H9 (cell line): ENCODE measurements around the gene SH3PXD2B. TPM values are rescaled to one million over a fixed set of nuclear protein-coding genes. Genes with fewer than 3 reads are reported as not detected.

Source experiments
- DNase-seq: peaks from one replicate; pipeline ENCODE4 v3.0.0-alpha.2; 2017
- H2AFZ ChIP-seq: one replicate; pipeline ENCODE4 v1.6.1; 2013; ENCODE audit warnings: mild to moderate bottlenecking, low read length, control low read depth, moderate library complexity
- H2AK5ac ChIP-seq: 2 replicates; pipeline ENCODE4 v1.6.1; 2013; ENCODE audit warnings: low read length, control low read depth, mixed read lengths; ENCODE audit not compliant: insufficient read length
- H2BK120ac ChIP-seq: one replicate; pipeline ENCODE4 v1.6.1; 2013; ENCODE audit warnings: low read depth, mild to moderate bottlenecking, low read length, control low read depth, inconsistent platforms; ENCODE audit not compliant: poor library complexity, severe bottlenecking
- H2BK12ac ChIP-seq: 2 replicates; pipeline ENCODE4 v1.6.1; 2013; ENCODE audit warnings: low read length, control low read depth, mixed read lengths, low read depth; ENCODE audit not compliant: insufficient read length
- H2BK15ac ChIP-seq: 2 replicates; pipeline ENCODE4 v1.6.1; 2013; ENCODE audit warnings: low read depth, low read length, control low read depth
- H2BK20ac ChIP-seq: one replicate; pipeline ENCODE4 v1.6.1; 2013; ENCODE audit warnings: low read depth, mild to moderate bottlenecking, low read length, control low read depth, inconsistent platforms; ENCODE audit not compliant: poor library complexity, severe bottlenecking
- H2BK5ac ChIP-seq: 2 replicates; pipeline ENCODE4 v1.6.1; 2013; ENCODE audit warnings: low read length, control low read depth, mixed read lengths; ENCODE audit not compliant: insufficient read length
- H3K14ac ChIP-seq: 2 replicates; pipeline ENCODE4 v1.6.1; 2013; ENCODE audit warnings: low read length, control low read depth; ENCODE audit not compliant: insufficient read depth
- H3K18ac ChIP-seq: 2 replicates; pipeline ENCODE4 v1.6.1; 2013; ENCODE audit warnings: low read depth, mild to moderate bottlenecking, mixed read lengths, low read length, control low read depth; ENCODE audit not compliant: insufficient read length
- H3K23ac ChIP-seq: 2 replicates; pipeline ENCODE4 v1.6.1; 2013; ENCODE audit warnings: low read length, control low read depth, mixed read lengths, low read depth; ENCODE audit not compliant: insufficient read length
- H3K23me2 ChIP-seq: 2 replicates; pipeline ENCODE4 v1.6.1; 2013; ENCODE audit warnings: low read depth, mild to moderate bottlenecking, mixed read lengths, low read length, control low read depth; ENCODE audit not compliant: insufficient read length, poor library complexity, severe bottlenecking
- H3K27ac ChIP-seq: 2 replicates; pipeline ENCODE4 v1.5.1; 2013; ENCODE audit warnings: low read length, control low read depth, mixed read lengths, low read depth; ENCODE audit not compliant: insufficient read length
- H3K27me3 ChIP-seq: 2 replicates; pipeline ENCODE4 v1.6.1; 2013; ENCODE audit warnings: low read length, control low read depth, inconsistent platforms; ENCODE audit not compliant: insufficient read depth
- H3K4ac ChIP-seq: 2 replicates; pipeline ENCODE4 v1.6.1; 2013; ENCODE audit warnings: low read depth, mild to moderate bottlenecking, control low read depth, inconsistent platforms, low read length, moderate library complexity
- H3K4me1 ChIP-seq: 2 replicates; pipeline ENCODE4 v1.6.1; 2013; ENCODE audit warnings: low read length, control low read depth, inconsistent platforms; ENCODE audit not compliant: insufficient read depth
- H3K4me2 ChIP-seq: 2 replicates; pipeline ENCODE4 v1.6.1; 2013; ENCODE audit warnings: low read length, control low read depth, mixed read lengths; ENCODE audit not compliant: insufficient read length, insufficient read depth
- H3K56ac ChIP-seq: 2 replicates; pipeline ENCODE4 v1.6.1; 2013; ENCODE audit warnings: low read depth, mild to moderate bottlenecking, mixed read lengths, low read length, control low read depth; ENCODE audit not compliant: insufficient read length
- H3K79me1 ChIP-seq: 2 replicates; pipeline ENCODE4 v1.6.1; 2013; ENCODE audit warnings: low read depth, mild to moderate bottlenecking, moderate library complexity, low read length, control low read depth, inconsistent platforms; ENCODE audit not compliant: insufficient read depth, poor library complexity, severe bottlenecking
- H3K79me2 ChIP-seq: 2 replicates; pipeline ENCODE4 v1.6.1; 2013; ENCODE audit warnings: low read length, control low read depth, inconsistent platforms; ENCODE audit not compliant: insufficient read depth
- H3K9ac ChIP-seq: 2 replicates; pipeline ENCODE4 v1.6.1; 2013; ENCODE audit warnings: low read length, control low read depth, mixed read lengths; ENCODE audit not compliant: insufficient read length; ENCODE audit errors: extremely low read depth
- H3K9me3 ChIP-seq: one replicate; pipeline ENCODE4 v1.6.1; 2013; ENCODE audit warnings: low read depth, low read length, inconsistent platforms; ENCODE audit not compliant: control insufficient read depth
- H3T11ph ChIP-seq: one replicate; pipeline ENCODE4 v1.6.1; 2013; ENCODE audit warnings: mild to moderate bottlenecking, low read length, control low read depth, inconsistent platforms
- H4K20me1 ChIP-seq: one replicate; pipeline ENCODE4 v1.6.1; 2013; ENCODE audit not compliant: control insufficient read depth, insufficient read length, insufficient read depth
- H4K5ac ChIP-seq: 2 replicates; pipeline ENCODE4 v1.6.1; 2013; ENCODE audit warnings: low read depth, mild to moderate bottlenecking, mixed read lengths, low read length, control low read depth; ENCODE audit not compliant: insufficient read length
- H4K8ac ChIP-seq: replicated peaks from 2 replicates; pipeline ENCODE4 v1.6.1; 2013; ENCODE audit warnings: low read length, control low read depth, mixed read lengths, low read depth; ENCODE audit not compliant: insufficient read length
- H4K91ac ChIP-seq: 2 replicates; pipeline ENCODE4 v1.6.1; 2013; ENCODE audit warnings: low read depth, mild to moderate bottlenecking, moderate library complexity, mixed read lengths, low read length, control low read depth; ENCODE audit not compliant: insufficient read length
- H3K27ac Mint-ChIP-seq, 3 experiments: 2 replicates in 2 of 3; 3 replicates in 1 of 3; pipeline ENCODE4 v1.8.0; 2020 to 2021; ENCODE audit warnings: mixed read lengths in 3 of 3, mild to moderate bottlenecking in 1 of 3, moderate library complexity in 1 of 3
- H3K27me3 Mint-ChIP-seq: 2 replicates; pipeline ENCODE4 v1.8.0; 2021; ENCODE audit warnings: low read depth, mild to moderate bottlenecking, moderate library complexity, mixed read lengths
- H3K36me3 Mint-ChIP-seq, 3 experiments: 2 replicates in 2 of 3; 3 replicates in 1 of 3; pipeline ENCODE4 v1.8.0; 2020 to 2021; ENCODE audit warnings: low read depth in 3 of 3, mixed read lengths in 3 of 3; ENCODE audit not compliant: insufficient read depth in 1 of 3
- H3K4me1 Mint-ChIP-seq, 2 experiments: 2 replicates each; pipeline ENCODE4 v1.8.0; 2020; ENCODE audit warnings: mixed read lengths in 2 of 2
- H3K4me3 Mint-ChIP-seq, 2 experiments: 2 replicates in 1 of 2; 3 replicates in 1 of 2; pipeline ENCODE4 v1.8.0; 2020 to 2021; ENCODE audit warnings: mild to moderate bottlenecking in 2 of 2, mixed read lengths in 2 of 2, moderate library complexity in 1 of 2
- H3K9me3 Mint-ChIP-seq, 2 experiments: 2 replicates in 1 of 2; 3 replicates in 1 of 2; pipeline ENCODE4 v1.8.0; 2020; ENCODE audit warnings: mild to moderate bottlenecking in 2 of 2, mixed read lengths in 2 of 2, moderate library complexity in 1 of 2
- WGBS: extraction: QIAGEN DNeasy Blood & Tissue Kit; methylation state at CpG from one replicate; pipeline ENCODE4 v1.1.7; 2013; ENCODE audit warnings: missing lambda C conversion rate, low lambda C conversion rate, mixed read lengths; ENCODE audit not compliant: insufficient read length; ENCODE audit errors: extremely low coverage; 5-methylcytosine and 5-hydroxymethylcytosine counted together
- total RNA-seq: library from RNA; stranded (reverse); gene quantifications from 2 replicates; pipeline ENCODE4 v1.2.1, GENCODE V29; 2021
- TF ChIP-seq, protein P1 (sequence below): fragments of 200-600 bp; sonication (generic); conservative IDR thresholded peaks from 3 replicates; pipeline ENCODE4 v1.8.0; 2021; ENCODE audit warnings: antibody characterized with exemption, mild to moderate bottlenecking

SH3PXD2B gene
- total RNA-seq, 1 experiment from 2014 or later, result 49.0 TPM

DNA sequence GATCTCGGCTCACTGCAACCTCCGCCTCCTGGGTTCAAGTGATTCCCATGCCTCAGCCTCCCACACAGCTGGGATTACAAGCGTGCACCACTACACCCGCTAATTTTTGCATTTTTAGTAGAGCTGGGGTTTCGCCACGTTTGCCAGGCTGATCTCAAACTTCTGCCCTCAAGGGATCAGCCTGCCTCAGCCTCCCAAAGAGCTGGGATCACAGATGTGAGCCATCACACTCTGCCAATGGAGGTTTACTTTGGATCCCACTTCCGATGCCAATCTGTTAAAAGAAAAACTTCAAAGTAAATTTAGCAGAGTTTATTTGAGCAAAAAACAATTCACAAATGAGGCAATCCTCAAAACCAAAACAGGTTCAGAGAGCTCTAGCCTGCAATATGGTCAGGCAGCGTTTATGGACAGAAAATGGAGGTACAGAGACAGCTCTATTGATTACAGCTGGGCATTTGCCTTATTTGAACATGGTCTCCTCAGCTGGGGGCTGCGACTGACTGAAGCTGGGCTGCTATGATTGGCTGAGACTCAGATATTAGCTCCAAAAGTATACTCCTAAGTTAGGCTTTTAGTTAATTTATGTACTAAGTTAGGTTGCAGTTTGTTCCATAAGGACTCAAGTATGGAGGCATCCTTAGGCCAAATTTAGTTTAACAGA, 152.1 kb downstream of the SH3PXD2B start:
- H4K91ac ChIP-seq, result no peak overlapping the region
- H3K4me1 ChIP-seq, result no peaks in the 10 kb centered on the region
- no peak overlapping the region for H3K18ac ChIP-seq
- H4K8ac ChIP-seq, result no peak overlapping the region
- no peak overlapping the region for H2AK5ac ChIP-seq
- H3K79me2 ChIP-seq, result no peaks in the 10 kb centered on the region
- H3K9me3 Mint-ChIP-seq, result peaks cover 11 to 20% of the 10 kb centered on the region in 2 experiments
- no peak overlapping the region for H3K23ac ChIP-seq
- H3K4me2 ChIP-seq, result no peak overlapping the region
- H3K4me1 Mint-ChIP-seq, result peaks cover 2 to 7% of the 10 kb centered on the region in 2 experiments; a peak in 3 of 4 replicates
- H2BK12ac ChIP-seq, result no peak overlapping the region
- no peaks in the 10 kb centered on the region for H3K27me3 Mint-ChIP-seq
- H3K4ac ChIP-seq, result no peak overlapping the region
- H2BK5ac ChIP-seq, result no peak overlapping the region
- no peaks in the 10 kb centered on the region for H3K79me1 ChIP-seq
- H3K36me3 Mint-ChIP-seq, result peaks cover 0 to 4% (median 0%) of the 10 kb centered on the region in 3 experiments; a peak in 2 of 7 replicates
- no peak overlapping the region for H2AFZ ChIP-seq
- no peak overlapping the region for H3K27ac Mint-ChIP-seq
- no peak overlapping the region for H3T11ph ChIP-seq
- no peak overlapping the region for H3K56ac ChIP-seq
- H4K5ac ChIP-seq, result no peak overlapping the region
- H3K23me2 ChIP-seq, result no peaks in the 10 kb centered on the region
- H2BK20ac ChIP-seq, result no peak overlapping the region
- H3K9ac ChIP-seq, result no peak overlapping the region
- WGBS, result no CpG with 5 or more reads among the region's 9 CpGs
- no peak for DNase-seq
- no peak overlapping the region for H3K14ac ChIP-seq
- no peaks in the 10 kb centered on the region for H3K27me3 ChIP-seq
- H4K20me1 ChIP-seq, result no peaks in the 10 kb centered on the region
- TF ChIP-seq, protein P1, sequence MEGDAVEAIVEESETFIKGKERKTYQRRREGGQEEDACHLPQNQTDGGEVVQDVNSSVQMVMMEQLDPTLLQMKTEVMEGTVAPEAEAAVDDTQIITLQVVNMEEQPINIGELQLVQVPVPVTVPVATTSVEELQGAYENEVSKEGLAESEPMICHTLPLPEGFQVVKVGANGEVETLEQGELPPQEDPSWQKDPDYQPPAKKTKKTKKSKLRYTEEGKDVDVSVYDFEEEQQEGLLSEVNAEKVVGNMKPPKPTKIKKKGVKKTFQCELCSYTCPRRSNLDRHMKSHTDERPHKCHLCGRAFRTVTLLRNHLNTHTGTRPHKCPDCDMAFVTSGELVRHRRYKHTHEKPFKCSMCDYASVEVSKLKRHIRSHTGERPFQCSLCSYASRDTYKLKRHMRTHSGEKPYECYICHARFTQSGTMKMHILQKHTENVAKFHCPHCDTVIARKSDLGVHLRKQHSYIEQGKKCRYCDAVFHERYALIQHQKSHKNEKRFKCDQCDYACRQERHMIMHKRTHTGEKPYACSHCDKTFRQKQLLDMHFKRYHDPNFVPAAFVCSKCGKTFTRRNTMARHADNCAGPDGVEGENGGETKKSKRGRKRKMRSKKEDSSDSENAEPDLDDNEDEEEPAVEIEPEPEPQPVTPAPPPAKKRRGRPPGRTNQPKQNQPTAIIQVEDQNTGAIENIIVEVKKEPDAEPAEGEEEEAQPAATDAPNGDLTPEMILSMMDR, result no peak
- no peak overlapping the region for H3K4me3 Mint-ChIP-seq
- H2BK15ac ChIP-seq, result no peak overlapping the region
- no peak overlapping the region for H2BK120ac ChIP-seq
- no peaks in the 10 kb centered on the region for H3K9me3 ChIP-seq
- H3K27ac ChIP-seq, result no peak overlapping the region
